ENCODE measurements around the gene RAD51AP2.

RAD51AP2 gene

GRCh38 chr2:17482651-17483050 lies 35.6 kb downstream of the RAD51AP2 start:
- Histone ChIP-seq H3K27me3 (replicated peaks; ENCODE audit: insufficient read depth, low read length) (no peaks in the 10 kb centered on the region), H3K36me3 (replicated peaks; ENCODE audit: insufficient read depth, low read length) (no peaks in the 10 kb centered on the region), H2AFZ (ENCODE audit: low read length) (no peak overlapping the region), H3F3A (ENCODE audit: insufficient read depth, low read length) (no peaks in the 10 kb centered on the region), H3K79me2 (ENCODE audit: low read length) (no peaks in the 10 kb centered on the region), H3K9ac (ENCODE audit: low read length) (no peak overlapping the region), H3K4me1 (ENCODE audit: low read length) (no peaks in the 10 kb centered on the region), H3K4me2 (ENCODE audit: low read depth, low read length) (no peak overlapping the region), H3K27ac (ENCODE audit: low read length) (no peak overlapping the region), H4K20me1 (ENCODE audit: insufficient read depth, low read length) (no peaks in the 10 kb centered on the region), H3K9me3 (replicated peaks; ENCODE audit: insufficient read depth, low read length) (no peaks in the 10 kb centered on the region), H3K4me3 (ENCODE audit: low read length) (no peak overlapping the region), H3K9me2 (replicated peaks; ENCODE audit: insufficient read depth, low read length) (no peaks in the 10 kb centered on the region)
- no peak for DNase-seq
- no peak for TF ChIP-seq EZH2phosphoT487 (IDR thresholded peaks at IDR 0.05; ENCODE audit: low read length)
- no peak for TF ChIP-seq EZH2 (optimal IDR thresholded peaks at IDR 0.05; ENCODE audit: low read depth, low read length)
- no peak for TF ChIP-seq CTCF (IDR thresholded peaks at IDR 0.05; ENCODE audit: low read length)

GRCh38 chr2:17479875-17480274 lies 38.4 kb downstream of the RAD51AP2 start:
- Histone ChIP-seq H4K20me1 (ENCODE audit: insufficient read depth, low read length) (no peaks in the 10 kb centered on the region), H3K36me3 (replicated peaks; ENCODE audit: insufficient read depth, low read length) (no peaks in the 10 kb centered on the region), H3K27me3 (replicated peaks; ENCODE audit: insufficient read depth, low read length) (no peaks in the 10 kb centered on the region), H3K27ac (ENCODE audit: low read length) (no peak overlapping the region), H3K79me2 (ENCODE audit: low read length) (no peaks in the 10 kb centered on the region), H2AFZ (ENCODE audit: low read length) (no peak overlapping the region), H3K4me2 (ENCODE audit: low read depth, low read length) (no peak overlapping the region), H3K4me3 (ENCODE audit: low read length) (no peak overlapping the region), H3K9me3 (replicated peaks; ENCODE audit: insufficient read depth, low read length) (no peaks in the 10 kb centered on the region), H3K4me1 (ENCODE audit: low read length) (no peaks in the 10 kb centered on the region), H3K9me2 (replicated peaks; ENCODE audit: insufficient read depth, low read length) (no peaks in the 10 kb centered on the region), H3K9ac (ENCODE audit: low read length) (no peak overlapping the region), H3F3A (ENCODE audit: insufficient read depth, low read length) (no peaks in the 10 kb centered on the region)
- no peak for TF ChIP-seq EZH2 (optimal IDR thresholded peaks at IDR 0.05; ENCODE audit: low read depth, low read length)
- TF ChIP-seq CTCF (IDR thresholded peaks at IDR 0.05; ENCODE audit: low read length) = no peak
- TF ChIP-seq EZH2phosphoT487 (IDR thresholded peaks at IDR 0.05; ENCODE audit: low read length) = no peak
- no peak for DNase-seq

GRCh38 chr2:17476830-17477229 lies 41.4 kb downstream of the RAD51AP2 start:
- Histone ChIP-seq H3K4me2 (ENCODE audit: low read depth, low read length) (no peak overlapping the region), H3K27ac (ENCODE audit: low read length) (no peak overlapping the region), H3F3A (ENCODE audit: insufficient read depth, low read length) (no peaks in the 10 kb centered on the region), H3K36me3 (replicated peaks; ENCODE audit: insufficient read depth, low read length) (no peaks in the 10 kb centered on the region), H3K9me2 (replicated peaks; ENCODE audit: insufficient read depth, low read length) (no peaks in the 10 kb centered on the region), H2AFZ (ENCODE audit: low read length) (no peak overlapping the region), H3K9me3 (replicated peaks; ENCODE audit: insufficient read depth, low read length) (no peaks in the 10 kb centered on the region), H3K27me3 (replicated peaks; ENCODE audit: insufficient read depth, low read length) (no peaks in the 10 kb centered on the region), H4K20me1 (ENCODE audit: insufficient read depth, low read length) (no peaks in the 10 kb centered on the region), H3K4me3 (ENCODE audit: low read length) (no peak overlapping the region), H3K79me2 (ENCODE audit: low read length) (no peaks in the 10 kb centered on the region), H3K9ac (ENCODE audit: low read length) (no peak overlapping the region), H3K4me1 (ENCODE audit: low read length) (no peaks in the 10 kb centered on the region)
- TF ChIP-seq CTCF (IDR thresholded peaks at IDR 0.05; ENCODE audit: low read length) = no peak
- no peak for TF ChIP-seq EZH2 (optimal IDR thresholded peaks at IDR 0.05; ENCODE audit: low read depth, low read length)
- no peak for TF ChIP-seq EZH2phosphoT487 (IDR thresholded peaks at IDR 0.05; ENCODE audit: low read length)
- no peak for DNase-seq

Measured in MM.1S (cell line).